NOMO-1 treated with DMSO at 0.1 percent for 48 hours (cell line): ENCODE measurements around the gene KIAA1958.
A peak's percentile ranks its signal among the peaks of the same experiment; 100 is the strongest.

Experiments
- DNase-seq: peaks from one replicate; lab custom pipeline; 2025; ENCODE audit not compliant: unreplicated experiment; lab: John Stamatoyannopoulos, UW

KIAA1958 gene

GRCh38 chr9:112529316-112529715 lies 42.7 kb downstream of the KIAA1958 start:
- no peak for DNase-seq

- no peak for DNase-seq
Observed at GRCh38 chr9:112530751-112531205, 44.2 kb downstream of the KIAA1958 start.

GRCh38 chr9:112531666-112532282 lies 45.1 kb downstream of the KIAA1958 start:
- no peak for DNase-seq

GRCh38 chr9:112532427-112532826 lies 45.8 kb downstream of the KIAA1958 start:
- no peak for DNase-seq

GRCh38 chr9:112533660-112534059 lies 47.0 kb downstream of the KIAA1958 start:
- no peak for DNase-seq

- no peak for DNase-seq
Observed at GRCh38 chr9:112535301-112535700, 48.7 kb downstream of the KIAA1958 start.

GRCh38 chr9:112535811-112536210 lies 49.2 kb downstream of the KIAA1958 start:
- no peak for DNase-seq

GRCh38 chr9:112537561-112537960 lies 50.9 kb downstream of the KIAA1958 start:
- DNase-seq, result no peak

GRCh38 chr9:112540800-112541199 lies 54.2 kb downstream of the KIAA1958 start:
- DNase-seq, result no peak

- no peak for DNase-seq
Observed at GRCh38 chr9:112541685-112542084, 55.1 kb downstream of the KIAA1958 start.

GRCh38 chr9:112542593-112543292 lies 56.1 kb downstream of the KIAA1958 start:
- no peak for DNase-seq

GRCh38 chr9:112544477-112544876 lies 57.9 kb downstream of the KIAA1958 start:
- no peak for DNase-seq

GRCh38 chr9:112545237-112545636 lies 58.6 kb downstream of the KIAA1958 start:
- no peak for DNase-seq

- DNase-seq, result no peak
Observed at GRCh38 chr9:112546149-112547012, 59.8 kb downstream of the KIAA1958 start.

- no peak for DNase-seq
Observed at GRCh38 chr9:112548051-112548440, 61.4 kb downstream of the KIAA1958 start.

GRCh38 chr9:112548836-112549595 lies 62.4 kb downstream of the KIAA1958 start:
- peak; percentile 49 for DNase-seq

- no peak for DNase-seq
Observed at GRCh38 chr9:112550531-112550930, 63.9 kb downstream of the KIAA1958 start.

- no peak for DNase-seq
Observed at GRCh38 chr9:112551641-112552040, 65.0 kb downstream of the KIAA1958 start.

GRCh38 chr9:112552229-112553056 lies 65.8 kb downstream of the KIAA1958 start:
- DNase-seq, result no peak

GRCh38 chr9:112553256-112553826 lies 66.7 kb downstream of the KIAA1958 start:
- no peak for DNase-seq
